H1 (cell line): ENCODE data around the gene FBXO38. TPM values are rescaled to one million over a fixed set of nuclear protein-coding genes. Genes with fewer than 3 reads are reported as not detected.
A peak's percentile ranks its signal among the peaks of the same experiment; 100 is the strongest.

Experiments
- CTCF ChIA-PET: fragments of 300-600 bp; sonication (Branson Sonifier 250); formaldehyde crosslinking; loops from one replicate; lab custom pipeline; 2021; ENCODE audit not compliant: partially characterized antibody; lab: Charles Lee
- POLR2A ChIA-PET: fragments of 300-600 bp; sonication (Branson Sonifier 250); formaldehyde crosslinking; loops from one replicate; lab custom pipeline; 2021; ENCODE audit warnings: inconsistent platforms; ENCODE audit not compliant: partially characterized antibody; lab: Charles Lee
- DNase-seq, 2 experiments: peaks; one replicate each; pipeline versions ENCODE4 v3.0.0 to v3.0.0-alpha.2; 2010 to 2022; ENCODE audit warnings: low spot score in 2 of 2, low read depth in 1 of 2, mixed read lengths in 1 of 2
- FAIRE-seq: peaks from 2 replicates; lab custom pipeline; 2011; peaks lifted over from hg19 to GRCh38; lab: Jason Lieb, UNC
- H2AFZ ChIP-seq: 2 replicates; pipeline ENCODE4 v1.8.1; 2012; ENCODE audit warnings: low read length, inconsistent platforms
- H2AK5ac ChIP-seq: 2 replicates; pipeline ENCODE4 v1.6.1; 2013; ENCODE audit warnings: low read depth, low read length
- H2BK120ac ChIP-seq: replicated peaks from 2 replicates; pipeline ENCODE3; 2013; ENCODE audit warnings: low read depth, low read length, inconsistent platforms
- H2BK12ac ChIP-seq: 2 replicates; pipeline ENCODE4 v1.6.1; 2013; ENCODE audit warnings: low read depth, low read length
- H2BK15ac ChIP-seq: 2 replicates; pipeline ENCODE4 v1.6.1; 2013; ENCODE audit warnings: low read length
- H2BK20ac ChIP-seq: 2 replicates; pipeline ENCODE4 v1.6.1; 2013; ENCODE audit warnings: low read length
- H2BK5ac ChIP-seq: 2 replicates; pipeline ENCODE4 v1.6.1; 2013; ENCODE audit warnings: low read depth, low read length
- H3K14ac ChIP-seq: 2 replicates; pipeline ENCODE4 v1.6.1; 2013; ENCODE audit warnings: inconsistent platforms; ENCODE audit not compliant: insufficient read length
- H3K18ac ChIP-seq: 2 replicates; pipeline ENCODE4 v1.6.1; 2013; ENCODE audit warnings: low read length; ENCODE audit errors: extremely low read depth
- H3K23ac ChIP-seq: 2 replicates; pipeline ENCODE4 v1.6.1; 2013; ENCODE audit warnings: inconsistent platforms; ENCODE audit not compliant: insufficient read length
- H3K23me2 ChIP-seq: 2 replicates; pipeline ENCODE4 v1.6.1; 2013; ENCODE audit warnings: low read depth, low read length
- H3K27ac ChIP-seq: 2 replicates; pipeline ENCODE4 v1.6.1; 2011; ENCODE audit warnings: low read depth, low read length, inconsistent platforms
- H3K27me3 ChIP-seq, 4 experiments: replicated peaks in 1 of 4; 1 replicate in 1 of 4; 2 replicates in 3 of 4; pipeline versions ENCODE4 v1.6.1 to v1.8.1; 2011 to 2013; ENCODE audit warnings: low read length in 3 of 4, mild to moderate bottlenecking in 3 of 4, inconsistent platforms in 2 of 4, mixed read lengths in 2 of 4, moderate library complexity in 1 of 4; ENCODE audit not compliant: control insufficient read depth in 3 of 4, insufficient read depth in 3 of 4; ENCODE audit errors: extremely low read depth in 1 of 4
- H3K36me3 ChIP-seq, 4 experiments: 2 replicates each; pipeline versions ENCODE4 v1.6.1 to v1.8.1; 2011 to 2013; ENCODE audit warnings: mild to moderate bottlenecking in 4 of 4, low read length in 3 of 4, moderate library complexity in 2 of 4, control low read depth in 1 of 4, inconsistent platforms in 1 of 4; ENCODE audit not compliant: insufficient read depth in 4 of 4, control insufficient read depth in 2 of 4
- H3K4ac ChIP-seq: replicated peaks from 2 replicates; pipeline ENCODE3; 2013; ENCODE audit warnings: low read length, low read depth, mixed read lengths, inconsistent platforms; ENCODE audit not compliant: insufficient read length
- H3K4me1 ChIP-seq, 4 experiments: replicated peaks in 1 of 4; 1 replicate in 1 of 4; 2 replicates in 3 of 4; pipeline versions ENCODE4 v1.6.1 to v1.8.1; 2011 to 2013; ENCODE audit warnings: low read length in 3 of 4, inconsistent platforms in 2 of 4, mixed read lengths in 1 of 4; ENCODE audit not compliant: insufficient read depth in 4 of 4, control insufficient read depth in 3 of 4
- H3K4me2 ChIP-seq, 2 experiments: 2 replicates each; pipeline versions ENCODE4 v1.6.1 to v1.8.1; 2011 to 2013; ENCODE audit warnings: low read depth in 2 of 2, low read length in 2 of 2, control low read depth in 1 of 2, inconsistent platforms in 1 of 2, mild to moderate bottlenecking in 1 of 2; ENCODE audit not compliant: insufficient read depth in 1 of 2
- H3K4me3 ChIP-seq, 4 experiments: fragments of 200-600, 300-600 bp in 1 of 4; sonication (generic), shearing (Covaris generic), sonication (Bioruptor Twin) in 1 of 4; 2 replicates each; pipeline versions ENCODE4 v1.5.1 to v1.8.1; 2011 to 2016; ENCODE audit warnings: low read length in 4 of 4, low read depth in 3 of 4, control low read depth in 2 of 4, inconsistent platforms in 2 of 4, mild to moderate bottlenecking in 2 of 4, mixed read lengths in 1 of 4, moderate library complexity in 1 of 4; ENCODE audit not compliant: insufficient read depth in 2 of 4; ENCODE audit errors: extremely low read depth in 1 of 4
- H3K56ac ChIP-seq: replicated peaks from 2 replicates; pipeline ENCODE3; 2013; ENCODE audit warnings: low read depth, mild to moderate bottlenecking, mixed read lengths, low read length, inconsistent platforms; ENCODE audit not compliant: insufficient read length
- H3K79me1 ChIP-seq: 2 replicates; pipeline ENCODE4 v1.6.1; 2013; ENCODE audit warnings: low read depth, low read length, control low read depth
- H3K79me2 ChIP-seq, 2 experiments: 2 replicates each; pipeline versions ENCODE4 v1.6.1 to v1.8.1; 2012 to 2013; ENCODE audit warnings: low read length in 2 of 2, mild to moderate bottlenecking in 2 of 2, inconsistent platforms in 1 of 2; ENCODE audit not compliant: insufficient read depth in 2 of 2, control insufficient read depth in 1 of 2
- H3K9ac ChIP-seq, 4 experiments: replicated peaks in 1 of 4; 1 replicate in 1 of 4; 2 replicates in 3 of 4; pipeline versions ENCODE4 v1.6.1 to v1.8.1; 2011 to 2013; ENCODE audit warnings: low read depth in 3 of 4, low read length in 3 of 4, control low read depth in 2 of 4, mild to moderate bottlenecking in 2 of 4, moderate library complexity in 2 of 4, inconsistent platforms in 1 of 4; ENCODE audit errors: extremely low read depth in 1 of 4
- H3K9me3 ChIP-seq, 2 experiments: 2 replicates each; pipeline versions ENCODE4 v1.6.1 to v1.8.1; 2012 to 2013; ENCODE audit warnings: mild to moderate bottlenecking in 2 of 2, moderate library complexity in 2 of 2, control low read depth in 1 of 2, inconsistent platforms in 1 of 2, low read depth in 1 of 2, low read length in 1 of 2, mixed read lengths in 1 of 2; ENCODE audit not compliant: insufficient read depth in 2 of 2
- H4K20me1 ChIP-seq, 2 experiments: replicated peaks in 1 of 2; 2 replicates each; pipeline versions ENCODE3 to v1.8.1; 2011 to 2013; ENCODE audit warnings: inconsistent platforms in 2 of 2, low read length in 2 of 2, mild to moderate bottlenecking in 1 of 2; ENCODE audit not compliant: insufficient read depth in 2 of 2, control insufficient read depth in 1 of 2
- H4K5ac ChIP-seq: 2 replicates; pipeline ENCODE4 v1.6.1; 2013; ENCODE audit warnings: low read length, low read depth, mixed read lengths, inconsistent platforms; ENCODE audit not compliant: insufficient read length
- H4K8ac ChIP-seq: 2 replicates; pipeline ENCODE4 v1.8.0; 2013; ENCODE audit warnings: mild to moderate bottlenecking, moderate library complexity, low read length, inconsistent platforms; ENCODE audit not compliant: insufficient read depth; ENCODE audit errors: extremely low read depth
- H4K91ac ChIP-seq: replicated peaks from 2 replicates; pipeline ENCODE3; 2013; ENCODE audit warnings: low read length, mixed read lengths, inconsistent platforms; ENCODE audit not compliant: insufficient read length
- CREB1 ChIP-seq: IDR thresholded peaks from 2 replicates; pipeline ENCODE4 v1.6.1; 2012; ENCODE audit warnings: inconsistent platforms
- CTBP2 ChIP-seq: IDR thresholded peaks from 2 replicates; pipeline ENCODE4 v1.7.0; 2011; ENCODE audit warnings: borderline replicate concordance, mild to moderate bottlenecking, moderate library complexity, mixed read lengths, low read length; ENCODE audit not compliant: insufficient read depth, insufficient read length
- MAFK ChIP-seq: IDR thresholded peaks from 2 replicates; pipeline ENCODE4 v1.6.1; 2012; ENCODE audit warnings: low read depth, mild to moderate bottlenecking, improper control_type of control experiment, low read length
- POLR2AphosphoS5 ChIP-seq: IDR thresholded peaks from 2 replicates; pipeline ENCODE4 v1.6.1; 2011; ENCODE audit warnings: low read depth, low read length
- RAD21 ChIP-seq, 2 experiments: IDR thresholded peaks in 1 of 2; conservative IDR thresholded peaks in 1 of 2; 2 replicates each; pipeline ENCODE4 v1.6.1; 2011; ENCODE audit warnings: low read depth in 2 of 2, low read length in 2 of 2, improper control_type of control experiment in 1 of 2, inconsistent platforms in 1 of 2, mild to moderate bottlenecking in 1 of 2, moderate library complexity in 1 of 2
- RBBP5 ChIP-seq: IDR thresholded peaks from 2 replicates; pipeline ENCODE4 v1.7.1; 2012; ENCODE audit warnings: low read depth, mild to moderate bottlenecking, inconsistent platforms, low read length, moderate library complexity, borderline replicate concordance
- SRF ChIP-seq: IDR thresholded peaks from 2 replicates; pipeline ENCODE4 v1.6.1; 2011; ENCODE audit warnings: mild to moderate bottlenecking, low read depth, low read length, moderate library complexity
- TCF12 ChIP-seq: IDR thresholded peaks from 2 replicates; pipeline ENCODE4 v1.6.1; 2011; ENCODE audit warnings: low read depth, mild to moderate bottlenecking, low read length
- WGBS, 2 experiments: shearing (Covaris generic) in 1 of 2; methylation state at CpG; one replicate each; pipeline versions ENCODE4 v1.1.6 to v1.1.7; 2013 to 2015; ENCODE audit warnings: low lambda C conversion rate in 2 of 2, mixed read lengths in 2 of 2, inconsistent platforms in 1 of 2, low coverage in 1 of 2, missing lambda C conversion rate in 1 of 2; ENCODE audit not compliant: insufficient replicate concordance in 2 of 2, insufficient coverage in 1 of 2, insufficient read length in 1 of 2; ENCODE audit errors: extremely low coverage in 1 of 2, missing lambda C conversion rate in 1 of 2; 5-methylcytosine and 5-hydroxymethylcytosine counted together
- polyA plus RNA-seq, 7 experiments: library from polyadenylated mRNA; depleted of rRNA in 3 of 7; stranded (reverse) in 5 of 7; unstranded in 2 of 7; fragments of >200 nt in 5 of 7; fragments of 200-250 nt in 2 of 7; gene quantifications; 1 replicate in 5 of 7; 2 replicates in 1 of 7; 4 replicates in 1 of 7; pipeline versions ENCODE4 v1.2.1 to v1.2.3, GENCODE V29; 2011 to 2013; ENCODE audit warnings: missing spikeins in 2 of 7, mixed read lengths in 2 of 7
- total RNA-seq: library from RNA; stranded (reverse); fragmentation: NEBNext Ultra II Directional; extraction: Animal tissue kit (Norgen Biotek cat#: 25700); gene quantifications from 2 replicates; pipeline ENCODE4 v1.2.1, GENCODE V29; 2021
- TF ChIP-seq, protein P1 (sequence below): IDR thresholded peaks from 2 replicates; pipeline ENCODE4 v1.6.1; 2012; ENCODE audit warnings: inconsistent platforms
- TF ChIP-seq, protein P2 (sequence below), 3 experiments: IDR thresholded peaks; 1 replicate in 2 of 3; 2 replicates in 1 of 3; pipeline versions ENCODE4 v1.5.1 to v1.6.1; 2011; ENCODE audit warnings: low read length in 3 of 3, mild to moderate bottlenecking in 3 of 3, inconsistent platforms in 2 of 3, low read depth in 1 of 3, moderate library complexity in 1 of 3; ENCODE audit not compliant: insufficient read depth in 1 of 3; ENCODE audit errors: control extremely low read depth in 1 of 3

FBXO38 gene
- total and polyA plus RNA-seq, 2 of the 8 experiments (the other 6 are each of a cell fraction or from before 2014, with no cell fraction given): 9.1 to 34.3 TPM

DNA sequence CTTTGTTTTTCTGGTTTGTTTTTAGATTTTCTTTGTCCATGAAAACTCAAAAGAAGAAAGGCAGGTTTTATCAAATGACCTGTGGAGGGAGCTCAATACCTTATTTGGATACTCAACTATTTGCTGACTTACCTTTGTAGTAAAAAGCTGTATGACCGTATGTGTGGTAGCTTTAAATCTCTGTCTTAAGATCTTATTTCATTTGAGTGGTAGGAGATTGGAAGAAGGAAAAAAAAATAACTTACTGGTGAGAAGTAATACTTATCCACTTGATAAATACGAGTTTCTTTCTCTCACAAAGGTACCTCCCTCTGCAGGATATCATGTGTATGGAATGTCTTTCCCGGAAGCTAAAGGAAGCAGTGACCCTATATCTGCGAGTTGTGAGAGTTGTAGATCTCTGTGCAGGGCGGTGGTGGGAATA lies 15.0 kb downstream of the FBXO38 start:
- Histone ChIP-seq H2BK120ac (no peak overlapping the region), H3K4ac (no peak overlapping the region), H3K27ac (peak overlapping the region; percentile 58), H4K8ac (no peak overlapping the region), H3K4me1 (peaks cover 0 to 15% (median 4%) of the 10 kb centered on the region in 4 experiments; a peak in 3 of 7 replicates), H3K9ac (no peak overlapping the region), H3K23me2 (no peaks in the 10 kb centered on the region), H3K23ac (no peak overlapping the region), H4K91ac (no peak overlapping the region), H2AK5ac (no peak overlapping the region), H2BK5ac (no peak overlapping the region), H3K79me2 (peaks cover 0 to 9% of the 10 kb centered on the region in 2 experiments; a peak in 1 of 4 replicates), H3K56ac (no peak overlapping the region), H3K4me2 (peak overlapping the region; percentile 0 to 12; a peak in 2 of 4 replicates), H2BK20ac (no peak overlapping the region), H3K9me3 (no peaks in the 10 kb centered on the region), H2BK15ac (no peak overlapping the region), H2AFZ (no peak overlapping the region), H4K20me1 (no peaks in the 10 kb centered on the region), H3K14ac (no peak overlapping the region), H3K36me3 (peaks cover 6 to 49% (median 20%) of the 10 kb centered on the region in 4 experiments; a peak in 7 of 8 replicates), H3K27me3 (no peaks in the 10 kb centered on the region), H3K79me1 (no peaks in the 10 kb centered on the region), H4K5ac (peak overlapping the region; percentile 82), H2BK12ac (no peak overlapping the region), H3K18ac (no peak overlapping the region), H3K4me3 (peak overlapping the region in 1 of 4 experiments; percentile 27; a peak in 1 of 8 replicates)
- 60% methylated on average over 5 of the region's 5 CpGs; no CpG with 5 or more reads in 1 of the 2 experiments for WGBS, 2 experiments
- POLR2A ChIA-PET: interaction anchor here (0.7 to 2.0 kb wide), 7 partner anchors 11 to 856 kb away, joined by 3 to 16 read pairs (median 3); partner anchors contain the start of gene FBXO38
- CTCF ChIA-PET: interaction anchor here (0.7 to 2.5 kb wide), 22 partner anchors 8 to 1562 kb away, joined by 3 to 14 read pairs (median 3); partner anchors contain the start of genes FBXO38 and SLC26A2
- DNase-seq: no peak
- peak; percentile 57 for FAIRE-seq
- no peak for TF ChIP-seq CREB1
- 0 out of 4 replicates have a peak, but pooled peaks of 1 of the 2 experiments have one; percentile 14 for TF ChIP-seq RAD21 (IDR thresholded peaks at IDR 0.05 in 1 of 2, conservative IDR thresholded peaks at IDR 0.05 in 1 of 2; ENCODE audit: low read depth in 2 of 2, low read length in 2 of 2)
- no peak for TF ChIP-seq CTBP2
- TF ChIP-seq, protein P1, sequence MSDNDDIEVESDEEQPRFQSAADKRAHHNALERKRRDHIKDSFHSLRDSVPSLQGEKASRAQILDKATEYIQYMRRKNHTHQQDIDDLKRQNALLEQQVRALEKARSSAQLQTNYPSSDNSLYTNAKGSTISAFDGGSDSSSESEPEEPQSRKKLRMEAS: no peak
- TF ChIP-seq RBBP5: no peak
- TF ChIP-seq TCF12: no peak
- TF ChIP-seq MAFK: no peak
- TF ChIP-seq POLR2AphosphoS5: no peak
- TF ChIP-seq SRF: peak; percentile 33; the same call in 1 of the 2 replicates
- TF ChIP-seq, protein P2, sequence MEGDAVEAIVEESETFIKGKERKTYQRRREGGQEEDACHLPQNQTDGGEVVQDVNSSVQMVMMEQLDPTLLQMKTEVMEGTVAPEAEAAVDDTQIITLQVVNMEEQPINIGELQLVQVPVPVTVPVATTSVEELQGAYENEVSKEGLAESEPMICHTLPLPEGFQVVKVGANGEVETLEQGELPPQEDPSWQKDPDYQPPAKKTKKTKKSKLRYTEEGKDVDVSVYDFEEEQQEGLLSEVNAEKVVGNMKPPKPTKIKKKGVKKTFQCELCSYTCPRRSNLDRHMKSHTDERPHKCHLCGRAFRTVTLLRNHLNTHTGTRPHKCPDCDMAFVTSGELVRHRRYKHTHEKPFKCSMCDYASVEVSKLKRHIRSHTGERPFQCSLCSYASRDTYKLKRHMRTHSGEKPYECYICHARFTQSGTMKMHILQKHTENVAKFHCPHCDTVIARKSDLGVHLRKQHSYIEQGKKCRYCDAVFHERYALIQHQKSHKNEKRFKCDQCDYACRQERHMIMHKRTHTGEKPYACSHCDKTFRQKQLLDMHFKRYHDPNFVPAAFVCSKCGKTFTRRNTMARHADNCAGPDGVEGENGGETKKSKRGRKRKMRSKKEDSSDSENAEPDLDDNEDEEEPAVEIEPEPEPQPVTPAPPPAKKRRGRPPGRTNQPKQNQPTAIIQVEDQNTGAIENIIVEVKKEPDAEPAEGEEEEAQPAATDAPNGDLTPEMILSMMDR (IDR thresholded peaks at IDR 0.05; ENCODE audit: control extremely low read depth in 1 of 3, insufficient read depth in 1 of 3, low read depth in 1 of 3, low read length in 3 of 3): peak in 2 of 3 experiments; percentile 9 to 31; a peak in 2 of 4 replicates
